ENCODE results near the gene LONRF3. TPM values are rescaled to one million over a fixed set of nuclear protein-coding genes. Genes with fewer than 3 reads are reported as not detected.
A peak's percentile ranks its signal among the peaks of the same experiment; 100 is the strongest.

The LONRF3 gene
- total RNA-seq (2014; rRNA removed; shearing (Covaris generic)) = 0.06 and 1.1 TPM in 2 replicates

DNA sequence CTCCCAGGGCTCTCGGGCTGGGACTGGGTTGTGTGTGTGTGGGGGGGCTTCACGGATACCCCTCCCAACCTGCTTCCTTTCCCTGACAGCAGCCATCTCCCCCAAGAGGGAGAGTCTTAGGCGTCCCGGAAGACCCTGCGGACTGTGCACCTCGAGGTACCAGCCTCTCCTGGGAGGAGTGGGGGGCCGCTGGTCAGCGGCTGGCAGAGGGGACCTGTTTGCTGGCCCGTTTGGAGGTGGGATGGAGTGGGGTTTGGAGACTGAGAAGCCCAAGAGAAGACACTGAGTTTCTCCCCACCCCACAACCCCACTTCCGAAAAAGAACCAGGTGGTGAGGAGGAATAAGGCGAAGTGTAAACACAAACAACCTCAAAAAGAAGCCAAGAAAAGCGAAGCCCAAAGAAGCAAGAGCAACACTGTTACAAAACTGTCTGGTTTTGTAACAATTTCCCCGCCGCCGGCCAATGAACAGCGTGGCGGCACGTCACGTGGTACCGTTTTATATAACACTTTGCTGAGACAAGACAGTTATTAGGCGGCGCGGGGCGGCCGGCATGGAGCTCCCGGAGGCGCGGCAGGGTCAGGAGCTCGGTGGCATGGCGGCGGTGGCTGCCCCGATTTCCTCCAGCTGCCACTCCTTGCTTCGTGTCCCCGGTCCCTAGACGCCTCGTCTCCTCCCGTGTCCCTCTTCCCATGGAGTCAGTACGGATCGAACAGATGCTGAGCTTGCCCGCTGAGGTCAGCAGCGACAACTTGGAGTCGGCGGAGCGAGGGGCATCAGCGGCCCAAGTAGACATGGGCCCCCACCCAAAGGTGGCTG is at the start of gene LONRF3:
TSS of gene LONRF3 (plus strand) at position 531 of the 820 bp plus-strand sequence. CDS start at position 694, 163 bp downstream.
- H3K36me3 ChIP-seq = no peaks in the 10 kb centered on the region
- 0 out of 2 replicates have a peak, but pooled peaks cover 13% of the 10 kb centered on the region for H3K27me3 ChIP-seq (replicated peaks)
- H3K27ac ChIP-seq = no peak within 1 kb of the TSS
- H3K9me3 ChIP-seq (replicated peaks) = no peaks in the 10 kb centered on the region
- peak within 1 kb of the TSS; percentile 41 for H3K4me3 ChIP-seq
- peak; percentile 36 to 45 for DNase-seq (ENCODE audit: low read depth in 1 of 2, low spot score in 2 of 2)
- H3K4me1 ChIP-seq (replicated peaks) = peaks cover 26% of the 10 kb centered on the region

DNA sequence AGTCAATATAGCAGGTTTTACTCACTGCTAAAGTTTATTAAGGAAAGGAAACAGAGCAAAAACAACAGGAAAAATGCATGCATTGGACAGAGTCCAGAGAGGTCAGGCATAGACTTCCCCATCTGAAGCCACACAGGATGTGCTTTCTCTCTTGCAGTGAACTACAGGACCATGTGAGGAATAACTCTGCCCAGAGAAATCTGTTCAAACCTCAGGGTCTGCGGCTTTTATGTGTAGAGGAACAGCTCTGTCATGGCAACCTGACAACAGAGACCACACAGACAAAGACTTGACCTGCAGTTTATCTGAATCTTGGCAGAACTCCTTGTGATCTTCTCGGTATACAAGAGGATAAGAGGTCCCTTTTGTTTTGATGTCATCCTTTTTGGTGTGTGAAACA is 46.3 kb upstream of the LONRF3 start:
- Histone ChIP-seq H3K27me3 (replicated peaks) (no peaks in the 10 kb centered on the region), H3K4me3 (no peak overlapping the region), H3K27ac (no peak overlapping the region), H3K9me3 (replicated peaks) (no peaks in the 10 kb centered on the region), H3K36me3 (no peaks in the 10 kb centered on the region), H3K4me1 (replicated peaks) (no peaks in the 10 kb centered on the region)
- no peak for DNase-seq (ENCODE audit: low read depth in 1 of 2, low spot score in 2 of 2)

DNA sequence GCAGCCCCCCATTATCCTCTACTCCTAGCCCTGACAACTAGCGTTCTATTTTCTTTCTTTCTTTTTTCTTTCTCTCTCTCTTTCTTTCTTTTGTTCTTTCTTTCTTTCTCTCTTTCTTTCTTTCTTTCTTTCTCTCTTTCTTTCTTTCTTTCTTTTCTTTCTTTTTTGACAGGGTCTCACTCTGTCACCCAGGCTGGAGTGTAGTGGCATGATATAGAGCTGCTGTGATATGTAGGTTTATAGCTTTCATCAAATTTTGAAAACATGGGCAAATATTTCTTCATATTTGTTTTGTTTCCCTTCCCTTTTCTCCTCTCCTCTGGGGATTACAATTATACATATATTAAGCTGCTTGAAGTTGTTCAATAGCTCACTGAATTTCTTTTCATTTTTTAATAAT is 39.1 kb upstream of the LONRF3 start:
- Histone ChIP-seq H3K4me3 (no peak overlapping the region), H3K27ac (no peak overlapping the region), H3K36me3 (no peaks in the 10 kb centered on the region), H3K9me3 (replicated peaks) (no peaks in the 10 kb centered on the region), H3K4me1 (replicated peaks) (no peaks in the 10 kb centered on the region), H3K27me3 (replicated peaks) (no peaks in the 10 kb centered on the region)
- DNase-seq (ENCODE audit: low read depth in 1 of 2, low spot score in 2 of 2) = no peak

DNA sequence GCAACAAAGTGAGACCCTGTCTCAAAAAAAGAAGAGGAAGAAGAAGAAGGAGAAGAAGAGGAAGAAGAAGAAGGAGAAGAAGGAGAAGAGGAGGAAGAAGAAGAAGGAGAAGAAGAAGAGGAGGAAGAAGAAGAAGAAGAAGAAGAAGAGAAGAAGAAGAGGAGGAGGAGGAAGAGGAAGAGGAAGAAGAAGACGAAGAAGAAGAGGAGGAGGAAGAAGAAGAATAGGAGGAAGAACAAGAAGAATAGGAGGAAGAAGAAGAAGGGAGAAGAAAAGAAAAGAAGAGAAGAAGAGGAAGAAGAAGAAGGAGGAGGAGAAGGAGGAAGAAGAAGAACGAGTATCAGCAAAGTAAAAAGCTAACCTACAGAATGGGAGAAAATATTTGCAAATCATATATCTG is 33.3 kb upstream of the LONRF3 start:
- no peaks in the 10 kb centered on the region for H3K27me3 ChIP-seq (replicated peaks)
- no peaks in the 10 kb centered on the region for H3K4me1 ChIP-seq (replicated peaks)
- no peak overlapping the region for H3K4me3 ChIP-seq
- no peaks in the 10 kb centered on the region for H3K36me3 ChIP-seq
- H3K27ac ChIP-seq = no peak overlapping the region
- H3K9me3 ChIP-seq (replicated peaks) = no peaks in the 10 kb centered on the region
- DNase-seq (ENCODE audit: low read depth in 1 of 2, low spot score in 2 of 2) = no peak

DNA sequence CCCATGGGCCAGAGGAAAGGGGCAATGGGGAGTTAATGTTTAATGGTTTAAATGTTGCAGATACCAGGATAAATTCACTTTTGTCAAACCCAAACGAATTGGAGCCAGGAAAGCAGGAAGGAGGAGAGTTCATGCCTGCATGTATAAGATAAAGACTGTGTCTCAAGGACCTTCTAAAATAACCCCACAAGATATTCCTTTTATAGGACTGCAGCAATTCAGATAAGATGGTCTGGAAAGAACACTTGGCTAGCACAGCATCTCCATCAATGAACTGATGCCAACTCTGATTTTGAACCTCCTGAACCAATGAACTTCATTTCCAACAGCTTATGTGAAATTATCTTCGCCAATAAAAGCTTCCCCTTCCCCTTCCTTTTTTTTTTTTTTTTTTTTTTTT is 31.3 kb upstream of the LONRF3 start:
- H3K27me3 ChIP-seq (replicated peaks) = no peaks in the 10 kb centered on the region
- DNase-seq (ENCODE audit: low read depth in 1 of 2, low spot score in 2 of 2) = no peak
- H3K9me3 ChIP-seq (replicated peaks) = no peaks in the 10 kb centered on the region
- no peak overlapping the region for H3K4me3 ChIP-seq
- no peak overlapping the region for H3K27ac ChIP-seq
- H3K4me1 ChIP-seq (replicated peaks) = no peaks in the 10 kb centered on the region
- H3K36me3 ChIP-seq = no peaks in the 10 kb centered on the region

DNA sequence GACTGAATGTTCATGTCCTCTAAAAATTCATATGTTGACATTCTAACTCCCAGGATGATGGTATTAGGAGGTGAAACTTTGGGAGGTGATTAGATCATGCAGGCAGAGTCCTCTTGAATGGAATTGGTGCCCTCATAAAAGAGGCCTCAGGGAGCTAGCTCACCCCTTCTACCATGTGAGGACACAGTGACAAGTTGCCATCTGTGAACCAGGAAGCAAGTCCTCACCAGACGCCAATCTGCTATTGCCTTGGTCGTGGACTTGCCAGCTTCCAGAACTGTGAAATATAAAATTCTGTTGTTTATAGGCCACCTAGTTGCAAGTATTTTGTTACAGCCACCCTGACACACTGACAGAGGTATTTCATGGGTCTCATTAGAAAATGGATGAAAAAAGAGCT is 28.5 kb upstream of the LONRF3 start:
- H3K4me3 ChIP-seq = no peak overlapping the region
- H3K27me3 ChIP-seq (replicated peaks) = no peaks in the 10 kb centered on the region
- DNase-seq (ENCODE audit: low read depth in 1 of 2, low spot score in 2 of 2) = no peak
- no peaks in the 10 kb centered on the region for H3K36me3 ChIP-seq
- no peaks in the 10 kb centered on the region for H3K4me1 ChIP-seq (replicated peaks)
- H3K9me3 ChIP-seq (replicated peaks) = no peaks in the 10 kb centered on the region
- H3K27ac ChIP-seq = no peak overlapping the region

DNA sequence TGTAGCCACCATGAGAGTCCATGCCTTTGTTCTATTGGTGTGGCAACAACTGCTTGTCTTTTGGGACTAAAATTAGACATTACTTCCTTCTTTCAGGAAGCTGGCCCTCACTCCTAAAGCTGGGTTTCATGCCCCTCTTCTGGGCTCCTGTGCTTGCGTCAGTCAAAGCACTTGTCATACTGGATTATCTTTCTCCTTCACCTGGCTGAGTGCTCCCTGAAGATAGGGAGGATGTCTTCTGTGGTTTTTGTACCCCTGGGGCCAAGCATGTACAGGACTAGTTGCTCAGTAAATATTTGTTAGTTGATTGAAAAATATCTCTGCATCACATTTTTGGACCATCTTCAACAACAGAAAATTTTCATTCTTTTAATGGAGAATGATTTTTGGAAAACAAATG is 26.1 kb upstream of the LONRF3 start:
- no peaks in the 10 kb centered on the region for H3K4me1 ChIP-seq (replicated peaks)
- no peak overlapping the region for H3K27ac ChIP-seq
- no peaks in the 10 kb centered on the region for H3K9me3 ChIP-seq (replicated peaks)
- H3K27me3 ChIP-seq (replicated peaks) = no peaks in the 10 kb centered on the region
- no peaks in the 10 kb centered on the region for H3K36me3 ChIP-seq
- no peak for DNase-seq (ENCODE audit: low read depth in 1 of 2, low spot score in 2 of 2)
- H3K4me3 ChIP-seq = no peak overlapping the region

DNA sequence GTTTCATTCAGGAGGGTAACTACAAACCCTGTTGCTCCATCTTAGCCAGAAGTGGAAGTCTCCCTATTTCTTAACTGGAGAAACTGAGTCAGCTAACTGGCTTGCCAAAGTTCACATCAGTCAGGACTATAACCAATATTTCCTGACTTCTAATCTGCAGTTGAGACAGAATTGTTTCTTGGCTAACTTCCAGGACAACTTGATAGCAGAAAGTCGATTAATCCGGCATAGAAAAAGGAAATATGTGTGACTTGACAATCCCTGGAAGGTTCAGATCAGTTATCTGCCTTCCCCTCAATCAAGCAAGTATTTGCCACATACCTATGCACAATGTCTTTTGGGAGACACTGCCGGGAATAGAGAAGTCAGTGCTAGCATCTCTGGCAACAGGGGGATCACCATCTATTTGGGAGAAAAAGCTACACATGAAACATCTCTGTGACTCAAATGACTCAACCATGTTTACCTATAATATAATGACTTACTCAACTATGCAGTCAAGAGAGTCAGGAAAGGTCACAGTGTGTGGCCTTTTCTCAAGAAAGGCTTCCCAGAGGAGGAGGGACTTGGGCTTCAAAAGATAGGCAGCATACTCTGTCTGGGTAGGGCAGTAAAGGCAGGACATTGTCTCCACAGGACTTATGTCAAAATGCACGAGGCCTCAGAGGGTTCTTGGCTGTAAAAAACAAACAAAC is 12.4 kb upstream of the LONRF3 start:
- peak in 1 of 2 experiments; percentile 1 for DNase-seq (ENCODE audit: low read depth in 1 of 2, low spot score in 2 of 2)
- Histone ChIP-seq H3K27me3 (replicated peaks) (no peaks in the 10 kb centered on the region), H3K9me3 (replicated peaks) (no peaks in the 10 kb centered on the region), H3K4me3 (no peak overlapping the region), H3K36me3 (no peaks in the 10 kb centered on the region), H3K4me1 (replicated peaks) (no peaks in the 10 kb centered on the region), H3K27ac (no peak overlapping the region)

DNA sequence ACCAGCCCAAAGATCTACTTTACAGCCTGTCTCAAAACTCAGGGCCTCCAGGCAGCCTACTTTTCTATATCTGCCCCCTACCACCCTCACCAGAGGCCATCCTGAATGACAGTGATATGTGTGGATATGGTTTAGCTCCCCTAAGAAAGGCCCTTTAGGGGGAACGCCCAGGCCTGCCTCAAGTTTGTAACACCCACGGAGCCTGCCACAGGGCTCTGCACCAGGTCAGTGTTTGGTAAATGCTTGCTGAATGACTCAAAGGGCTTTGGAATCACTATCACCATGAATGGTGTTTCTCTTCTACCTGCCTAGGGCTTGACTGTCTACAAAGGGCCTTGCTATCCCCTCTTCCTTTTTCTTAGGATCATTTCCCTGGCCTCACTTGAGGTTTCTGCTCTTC is 11.3 kb upstream of the LONRF3 start:
- Histone ChIP-seq H3K9me3 (replicated peaks) (no peaks in the 10 kb centered on the region), H3K27ac (no peak overlapping the region), H3K4me3 (no peak overlapping the region), H3K27me3 (replicated peaks) (no peaks in the 10 kb centered on the region), H3K4me1 (replicated peaks) (no peaks in the 10 kb centered on the region), H3K36me3 (no peaks in the 10 kb centered on the region)
- DNase-seq (ENCODE audit: low read depth in 1 of 2, low spot score in 2 of 2) = no peak

DNA sequence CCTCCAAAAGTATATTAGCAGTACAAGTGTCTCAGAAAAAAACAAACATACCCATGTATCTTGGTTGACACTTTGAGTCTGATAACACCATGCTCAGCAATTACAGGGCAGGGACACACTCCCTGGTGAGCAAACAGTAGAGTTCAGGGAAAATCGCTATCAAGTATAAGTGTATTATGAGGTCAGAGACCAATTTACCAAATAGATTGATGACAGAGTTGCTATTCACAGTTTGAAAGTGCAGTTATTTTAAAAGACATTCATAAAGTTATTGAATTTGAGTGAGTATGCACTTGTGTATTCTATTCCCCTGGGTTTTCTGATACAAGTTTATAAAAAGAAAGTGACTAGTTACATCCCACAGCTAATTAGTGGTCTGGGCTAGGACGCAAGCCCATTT is 10.2 kb upstream of the LONRF3 start:
- Histone ChIP-seq H3K27ac (no peak overlapping the region), H3K4me1 (replicated peaks) (no peaks in the 10 kb centered on the region), H3K36me3 (no peaks in the 10 kb centered on the region), H3K4me3 (no peak overlapping the region), H3K27me3 (replicated peaks) (no peaks in the 10 kb centered on the region), H3K9me3 (replicated peaks) (no peaks in the 10 kb centered on the region)
- no peak for DNase-seq (ENCODE audit: low read depth in 1 of 2, low spot score in 2 of 2)

DNA sequence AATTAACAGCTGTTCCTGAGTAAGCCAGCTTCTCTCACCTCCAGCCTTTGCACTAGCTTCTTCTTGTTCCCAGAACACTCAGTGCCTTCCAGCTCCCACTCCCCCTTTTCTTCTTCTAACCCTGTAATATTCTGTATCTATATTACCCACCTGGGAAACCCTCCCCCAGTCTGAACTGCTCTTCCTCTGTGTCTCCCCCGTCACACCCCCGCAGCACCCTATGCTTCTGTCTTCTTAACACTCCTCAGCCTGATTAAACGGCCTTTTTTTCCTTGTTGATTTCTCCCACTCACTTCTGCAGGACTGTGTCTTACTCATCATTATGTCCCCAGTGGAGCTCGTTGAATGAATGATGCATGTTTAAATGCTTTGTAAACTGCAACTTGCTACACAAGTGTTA is 9.0 kb upstream of the LONRF3 start:
- H3K9me3 ChIP-seq (replicated peaks) = no peaks in the 10 kb centered on the region
- no peak for DNase-seq (ENCODE audit: low read depth in 1 of 2, low spot score in 2 of 2)
- H3K36me3 ChIP-seq = no peaks in the 10 kb centered on the region
- no peak overlapping the region for H3K27ac ChIP-seq
- no peaks in the 10 kb centered on the region for H3K4me1 ChIP-seq (replicated peaks)
- no peaks in the 10 kb centered on the region for H3K27me3 ChIP-seq (replicated peaks)
- H3K4me3 ChIP-seq = no peak overlapping the region

DNA sequence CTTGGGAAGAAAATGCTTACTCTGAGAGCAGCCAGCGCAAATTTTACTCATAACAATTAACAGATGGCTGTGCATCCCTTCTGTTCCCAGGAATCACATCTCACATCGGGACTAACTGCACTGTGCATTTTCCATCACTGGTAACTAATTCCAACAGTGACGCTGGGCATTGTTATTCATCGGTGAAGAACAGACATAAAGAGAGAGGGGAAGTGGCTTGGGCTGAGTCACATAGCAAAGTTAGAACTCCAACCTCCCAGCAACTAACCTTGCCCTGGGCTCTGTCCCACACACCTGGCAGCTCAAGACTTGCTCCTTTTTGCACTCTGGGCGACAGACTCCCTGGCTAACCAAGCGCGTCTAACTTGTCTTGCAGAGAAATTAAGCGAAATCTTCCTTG is 6.4 kb upstream of the LONRF3 start:
- no peak for DNase-seq (ENCODE audit: low read depth in 1 of 2, low spot score in 2 of 2)
- Histone ChIP-seq H3K4me1 (replicated peaks) (no peaks in the 10 kb centered on the region), H3K9me3 (replicated peaks) (no peaks in the 10 kb centered on the region), H3K4me3 (no peak overlapping the region), H3K27me3 (replicated peaks) (0 out of 2 replicates have a peak, but pooled peaks cover under 1% of the 10 kb centered on the region), H3K36me3 (no peaks in the 10 kb centered on the region), H3K27ac (no peak overlapping the region)

DNA sequence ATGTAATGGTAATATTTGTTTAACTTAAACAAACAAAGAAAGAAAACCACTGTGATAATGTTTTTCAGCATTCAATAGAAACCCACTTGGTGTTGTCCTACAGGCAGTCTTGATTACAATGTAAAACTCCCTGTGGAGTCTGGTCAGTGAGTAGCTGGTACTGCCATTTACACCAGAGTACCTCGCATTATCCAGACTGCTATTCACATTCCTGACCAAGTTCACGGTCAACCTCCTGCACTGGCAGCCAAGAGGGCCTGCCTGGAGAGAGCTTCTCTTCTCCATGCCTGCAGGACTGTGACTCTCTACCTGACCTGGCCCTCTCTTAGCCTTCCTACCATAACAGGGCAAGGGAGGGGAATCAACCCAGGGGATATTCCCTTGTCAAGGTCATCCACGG is 2.9 kb upstream of the LONRF3 start:
- no peak overlapping the region for H3K4me3 ChIP-seq
- H3K27me3 ChIP-seq (replicated peaks) = 0 out of 2 replicates have a peak, but pooled peaks cover 13% of the 10 kb centered on the region

DNA sequence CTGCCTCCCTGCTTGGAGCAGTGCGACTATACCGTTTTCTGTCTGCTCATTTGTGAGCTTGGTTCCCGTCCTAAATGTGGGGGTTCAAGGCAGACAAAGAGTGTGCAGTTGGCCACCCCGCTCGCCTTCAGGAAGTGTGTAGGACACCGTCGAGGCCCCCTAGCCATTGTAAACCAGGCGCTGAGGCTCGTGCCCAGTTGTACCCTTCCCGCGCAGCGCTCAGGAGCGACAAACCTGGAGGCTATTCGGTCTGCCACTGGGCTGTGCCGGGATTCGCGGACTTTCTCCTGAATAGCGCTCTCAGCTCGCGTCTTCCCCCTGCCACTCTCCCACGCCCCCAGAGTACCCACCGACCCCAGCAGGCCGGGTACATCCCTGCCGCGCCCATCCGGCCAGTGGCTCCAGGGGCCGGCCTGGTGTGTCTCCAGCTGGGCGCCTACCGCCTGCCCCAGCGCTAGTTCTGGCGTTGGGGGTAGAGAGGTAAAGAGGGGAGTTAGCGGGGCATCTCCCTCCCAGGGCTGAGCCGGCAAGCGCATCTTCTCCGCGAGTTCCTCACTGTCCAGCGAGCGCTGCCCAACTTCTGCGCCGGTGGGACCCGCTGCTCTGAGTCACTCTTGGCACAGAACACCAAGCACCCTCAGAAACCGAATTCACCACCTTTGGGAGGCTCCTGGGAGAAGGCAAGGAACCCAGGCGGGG is 880 bp upstream of the LONRF3 start:
- no peak overlapping the region for H3K27ac ChIP-seq
- no peaks in the 10 kb centered on the region for H3K9me3 ChIP-seq (replicated peaks)
- 0 out of 2 replicates have a peak, but pooled peaks cover 13% of the 10 kb centered on the region for H3K27me3 ChIP-seq (replicated peaks)
- no peak for DNase-seq (ENCODE audit: low read depth in 1 of 2, low spot score in 2 of 2)
- no peak overlapping the region for H3K4me3 ChIP-seq
- peaks cover 26% of the 10 kb centered on the region for H3K4me1 ChIP-seq (replicated peaks)
- H3K36me3 ChIP-seq = no peaks in the 10 kb centered on the region

More for the DNA sequence above, 2.9 kb upstream of the LONRF3 start:
- Histone ChIP-seq H3K4me1 (replicated peaks) (peaks cover 24% of the 10 kb centered on the region), H3K27ac (no peak overlapping the region), H3K9me3 (replicated peaks) (no peaks in the 10 kb centered on the region), H3K36me3 (no peaks in the 10 kb centered on the region)
- DNase-seq (ENCODE audit: low read depth in 1 of 2, low spot score in 2 of 2) = no peak
